ENCODE results near the gene REST.
"Not testable (repeated sequence)": the region's sequence is repeated elsewhere in the genome, so short reads cannot be mapped to it uniquely, and the experiment has no call there.

The REST gene

GRCh38 chr4:56910172-56910967 is 2.7 kb downstream of the REST start:
- DNase-seq, result no peak

- no peak for DNase-seq
Measured at GRCh38 chr4:56914336-56914735, 6.6 kb downstream of the REST start.

- DNase-seq, result not testable (repeated sequence)
Measured at GRCh38 chr4:56914977-56915376, 7.3 kb downstream of the REST start.

- no peak for DNase-seq
Measured at GRCh38 chr4:56927196-56927595, 19.5 kb downstream of the REST start.

- no peak for DNase-seq
Measured at GRCh38 chr4:56930638-56931037, 22.9 kb downstream of the REST start.

- DNase-seq, result no peak
Measured at GRCh38 chr4:56931924-56932323, 24.2 kb downstream of the REST start.

GRCh38 chr4:56937262-56937661 is 29.6 kb downstream of the REST start:
- no peak for DNase-seq

- DNase-seq, result not testable (repeated sequence)
Measured at GRCh38 chr4:56939826-56940225, 32.1 kb downstream of the REST start.

- DNase-seq, result no peak
Measured at GRCh38 chr4:56940403-56940802, 32.7 kb downstream of the REST start.

- DNase-seq, result no peak
Measured at GRCh38 chr4:56940971-56941370, 33.3 kb downstream of the REST start.

GRCh38 chr4:56941403-56941802 is 33.7 kb downstream of the REST start:
- DNase-seq, result no peak

GRCh38 chr4:56953680-56954520 is 46.2 kb downstream of the REST start:
- DNase-seq, result no peak

GRCh38 chr4:56958111-56958517 is 50.4 kb downstream of the REST start:
- no peak for DNase-seq

GRCh38 chr4:56959100-56959499 is 51.4 kb downstream of the REST start:
- DNase-seq, result no peak

GRCh38 chr4:56961107-56961500 is 53.4 kb downstream of the REST start:
- no peak for DNase-seq

- no peak for DNase-seq
Measured at GRCh38 chr4:56971383-56971782, 63.7 kb downstream of the REST start.

- DNase-seq, result no peak
Measured at GRCh38 chr4:56972389-56972788, 64.7 kb downstream of the REST start.

GRCh38 chr4:56972809-56973208 is 65.1 kb downstream of the REST start:
- no peak for DNase-seq

GRCh38 chr4:56973336-56973735 is 65.6 kb downstream of the REST start:
- no peak for DNase-seq

- no peak for DNase-seq
Measured at GRCh38 chr4:56976283-56976836, 68.7 kb downstream of the REST start.

- no peak for DNase-seq
Measured at GRCh38 chr4:56976837-56977320, 69.2 kb downstream of the REST start.

- peak; percentile 75 for DNase-seq
Measured at GRCh38 chr4:56977321-56978012, 69.8 kb downstream of the REST start, which contains the start of gene NOA1. Gene NOA1 (minus strand): TSS chr4:56977606. CDS start chr4:56977585, 21 bp downstream.

GRCh38 chr4:56978750-56979303 is 71.1 kb downstream of the REST start, which contains the start of gene POLR2B:
Gene POLR2B (plus strand): TSS chr4:56978896. CDS start chr4:56978986, 90 bp downstream.
- peak; percentile 70 for DNase-seq
